PC-9 (cell line): ENCODE results near the gene SEC61B. TPM values are rescaled to one million over a fixed set of nuclear protein-coding genes. Genes with fewer than 3 reads are reported as not detected.

ENCODE experiments used
- BruUV-seq: library from RNA; stranded (reverse); fragments of 400-500 nt; replicated peaks from 2 replicates; lab custom pipeline; 2021; lab: Mats Ljungman, UMichigan
- CTCF ChIA-PET: fragments of 300-600 bp; sonication (Branson Sonifier 250); formaldehyde crosslinking; loops from one replicate; lab custom pipeline; 2022; ENCODE audit warnings: antibody characterized with exemption; lab: Charles Lee
- POLR2A ChIA-PET: fragments of 300-600 bp; sonication (Branson Sonifier 250); formaldehyde crosslinking; loops from one replicate; lab custom pipeline; 2022; ENCODE audit warnings: antibody characterized with exemption; ENCODE audit not compliant: unreplicated experiment; lab: Charles Lee
- DNase-seq, 2 experiments: peaks; one replicate each; pipeline versions ENCODE4 v3.0.0 to v3.0.0-alpha.2; 2015 to 2022; ENCODE audit warnings: mixed read lengths in 1 of 2
- H2AFZ ChIP-seq: fragments of 200-600 bp; sonication (generic); 2 replicates; pipeline ENCODE4 v1.8.1; 2017; ENCODE audit warnings: antibody characterized with exemption
- H3F3A ChIP-seq: fragments of 200-600 bp; sonication (generic); 2 replicates; pipeline ENCODE4 v1.8.1; 2017; ENCODE audit warnings: antibody characterized with exemption, mild to moderate bottlenecking, low read depth; ENCODE audit not compliant: insufficient read depth
- H3K27ac ChIP-seq: fragments of 200-600 bp; sonication (generic); 2 replicates; pipeline ENCODE4 v1.6.1; 2016; ENCODE audit warnings: mixed run types
- H3K27me3 ChIP-seq: fragments of 200-600 bp; sonication (generic); 2 replicates; pipeline ENCODE4 v1.6.1; 2016; ENCODE audit warnings: low read depth, mixed run types; ENCODE audit not compliant: insufficient read depth
- H3K36me3 ChIP-seq: fragments of 200-600 bp; sonication (generic); 2 replicates; pipeline ENCODE4 v1.6.1; 2016; ENCODE audit warnings: low read depth, mixed run types
- H3K4me1 ChIP-seq: fragments of 200-600 bp; sonication (generic); replicated peaks from 2 replicates; pipeline ENCODE4 v1.6.1; 2016; ENCODE audit warnings: mixed run types; ENCODE audit not compliant: insufficient read depth
- H3K4me2 ChIP-seq: fragments of 200-600 bp; sonication (generic); 2 replicates; pipeline ENCODE4 v1.6.1; 2017; ENCODE audit warnings: mixed run types
- H3K4me3 ChIP-seq: fragments of 200-600 bp; sonication (generic); 2 replicates; pipeline ENCODE4 v1.6.1; 2016; ENCODE audit warnings: mixed run types
- H3K79me2 ChIP-seq: fragments of 200-600 bp; sonication (generic); 2 replicates; pipeline ENCODE4 v1.6.1; 2017; ENCODE audit warnings: low read depth, mixed run types
- H3K9me2 ChIP-seq: fragments of 200-600 bp; sonication (generic); 2 replicates; pipeline ENCODE4 v1.8.1; 2017; ENCODE audit warnings: mild to moderate bottlenecking; ENCODE audit not compliant: insufficient read depth
- H3K9me3 ChIP-seq: fragments of 200-600 bp; sonication (generic); 2 replicates; pipeline ENCODE4 v1.8.1; 2016; ENCODE audit warnings: low read depth; ENCODE audit not compliant: insufficient read depth
- H4K20me1 ChIP-seq: fragments of 200-600 bp; sonication (generic); 2 replicates; pipeline ENCODE4 v1.8.1; 2017; ENCODE audit not compliant: insufficient read depth
- EZH2 ChIP-seq: fragments of 200-600 bp; sonication (generic); IDR thresholded peaks from 2 replicates; pipeline ENCODE4 v1.8.0; 2017; ENCODE audit warnings: antibody characterized with exemption, low read depth
- intact Hi-C: fragments of 100-400 bp; cut with micrococcal nuclease; formaldehyde crosslinking; loops from one replicate; pipeline ENCODE4 v1.10.0; 2022; ENCODE audit not compliant: unreplicated experiment
- total RNA-seq: library from RNA; stranded (reverse); gene quantifications from 2 replicates; pipeline ENCODE4 v1.2.3, GENCODE V29; 2021
- TF ChIP-seq, protein P1 (sequence below): fragments of 200-600 bp; sonication (generic); conservative IDR thresholded peaks from 2 replicates; pipeline ENCODE4 v1.6.1; 2017; ENCODE audit warnings: mixed run types, antibody characterized with exemption, mild to moderate bottlenecking, moderate library complexity

Gene SEC61B
- total RNA-seq, 1 experiment from 2014 or later: 163 TPM

DNA sequence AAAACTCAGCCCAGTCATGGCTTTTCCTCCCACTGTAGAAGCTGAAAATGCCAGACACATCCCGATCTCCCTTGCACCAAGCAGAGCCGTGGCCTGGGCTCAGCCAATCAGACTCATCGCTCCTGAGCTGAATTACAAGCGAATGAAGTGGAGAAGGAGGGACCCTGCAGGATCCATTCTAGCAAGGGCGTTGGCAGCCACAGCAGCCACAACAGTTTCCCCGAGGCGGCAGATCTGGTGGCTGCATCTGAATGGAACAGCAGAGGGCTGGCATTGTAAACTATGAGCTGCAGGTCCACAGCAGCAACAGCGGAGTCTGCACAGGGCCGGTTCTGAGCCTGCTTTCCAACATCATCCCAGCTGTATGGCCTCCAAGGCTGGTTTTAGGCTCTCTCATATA lies 24.1 kb upstream of the SEC61B start:
- Histone ChIP-seq H3K4me1 (no peaks in the 10 kb centered on the region), H3K9me2 (no peaks in the 10 kb centered on the region), H4K20me1 (no peaks in the 10 kb centered on the region), H3K27me3 (no peaks in the 10 kb centered on the region), H3F3A (no peaks in the 10 kb centered on the region), H3K36me3 (no peaks in the 10 kb centered on the region), H3K4me2 (no peak overlapping the region), H3K79me2 (no peaks in the 10 kb centered on the region), H3K4me3 (no peak overlapping the region), H3K9me3 (no peaks in the 10 kb centered on the region), H3K27ac (no peak overlapping the region), H2AFZ (no peak overlapping the region)
- intact Hi-C loops: no loop called here
- CTCF ChIA-PET: no interaction called here
- DNase-seq: no peak
- BruUV-seq: no TSS peak
- TF ChIP-seq, protein P1, sequence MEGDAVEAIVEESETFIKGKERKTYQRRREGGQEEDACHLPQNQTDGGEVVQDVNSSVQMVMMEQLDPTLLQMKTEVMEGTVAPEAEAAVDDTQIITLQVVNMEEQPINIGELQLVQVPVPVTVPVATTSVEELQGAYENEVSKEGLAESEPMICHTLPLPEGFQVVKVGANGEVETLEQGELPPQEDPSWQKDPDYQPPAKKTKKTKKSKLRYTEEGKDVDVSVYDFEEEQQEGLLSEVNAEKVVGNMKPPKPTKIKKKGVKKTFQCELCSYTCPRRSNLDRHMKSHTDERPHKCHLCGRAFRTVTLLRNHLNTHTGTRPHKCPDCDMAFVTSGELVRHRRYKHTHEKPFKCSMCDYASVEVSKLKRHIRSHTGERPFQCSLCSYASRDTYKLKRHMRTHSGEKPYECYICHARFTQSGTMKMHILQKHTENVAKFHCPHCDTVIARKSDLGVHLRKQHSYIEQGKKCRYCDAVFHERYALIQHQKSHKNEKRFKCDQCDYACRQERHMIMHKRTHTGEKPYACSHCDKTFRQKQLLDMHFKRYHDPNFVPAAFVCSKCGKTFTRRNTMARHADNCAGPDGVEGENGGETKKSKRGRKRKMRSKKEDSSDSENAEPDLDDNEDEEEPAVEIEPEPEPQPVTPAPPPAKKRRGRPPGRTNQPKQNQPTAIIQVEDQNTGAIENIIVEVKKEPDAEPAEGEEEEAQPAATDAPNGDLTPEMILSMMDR: no peak
- TF ChIP-seq EZH2: no peak
- POLR2A ChIA-PET: interaction anchor here (0.6 kb wide), 1 partner anchor 956 kb away, joined by 3 read pairs; no protein-coding TSS in a partner anchor

DNA sequence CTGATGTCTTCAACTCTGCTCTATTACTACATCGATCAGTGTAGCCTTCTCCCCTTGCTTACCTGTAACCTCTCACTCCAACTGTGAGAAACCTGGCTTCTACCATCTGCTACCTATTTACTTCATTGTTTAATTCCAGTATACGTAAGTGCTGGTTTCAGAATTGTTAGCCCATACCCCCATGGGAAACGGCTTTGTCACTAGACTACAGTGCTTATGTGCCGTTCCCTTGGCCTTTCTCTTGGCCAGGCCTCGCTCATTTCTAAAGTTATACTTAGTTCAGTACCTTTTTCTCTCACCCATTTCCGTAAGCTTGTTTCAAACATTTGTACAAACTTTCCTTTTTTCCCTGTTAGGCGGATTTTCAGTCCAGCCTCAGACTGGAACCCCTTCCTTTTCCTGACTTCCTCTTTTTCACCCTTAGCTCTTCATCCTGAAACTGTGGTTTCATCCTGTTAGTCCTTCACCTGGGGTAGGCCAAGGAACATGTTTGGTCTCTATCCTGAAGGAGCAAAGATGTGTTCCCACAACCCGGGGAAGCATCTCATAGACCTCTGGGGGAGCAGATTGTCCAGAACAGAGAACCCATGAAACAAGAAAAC lies 22.0 kb upstream of the SEC61B start:
- no peak overlapping the region for H3K4me3 ChIP-seq
- intact Hi-C loops: no loop called here
- TF ChIP-seq, protein P1: no peak
- no peak for TF ChIP-seq EZH2
- H3K4me1 ChIP-seq: no peaks in the 10 kb centered on the region
- H3K9me3 ChIP-seq: no peaks in the 10 kb centered on the region
- no peak overlapping the region for H2AFZ ChIP-seq
- H3K27ac ChIP-seq: no peak overlapping the region
- CTCF ChIA-PET: no interaction called here
- H3K79me2 ChIP-seq: no peaks in the 10 kb centered on the region
- no peak for DNase-seq
- H3K27me3 ChIP-seq: no peaks in the 10 kb centered on the region
- no peaks in the 10 kb centered on the region for H3K9me2 ChIP-seq
- no peaks in the 10 kb centered on the region for H3K36me3 ChIP-seq
- POLR2A ChIA-PET: no interaction called here
- no peaks in the 10 kb centered on the region for H4K20me1 ChIP-seq
- no peak overlapping the region for H3K4me2 ChIP-seq
- no peaks in the 10 kb centered on the region for H3F3A ChIP-seq
- no TSS peak for BruUV-seq

DNA sequence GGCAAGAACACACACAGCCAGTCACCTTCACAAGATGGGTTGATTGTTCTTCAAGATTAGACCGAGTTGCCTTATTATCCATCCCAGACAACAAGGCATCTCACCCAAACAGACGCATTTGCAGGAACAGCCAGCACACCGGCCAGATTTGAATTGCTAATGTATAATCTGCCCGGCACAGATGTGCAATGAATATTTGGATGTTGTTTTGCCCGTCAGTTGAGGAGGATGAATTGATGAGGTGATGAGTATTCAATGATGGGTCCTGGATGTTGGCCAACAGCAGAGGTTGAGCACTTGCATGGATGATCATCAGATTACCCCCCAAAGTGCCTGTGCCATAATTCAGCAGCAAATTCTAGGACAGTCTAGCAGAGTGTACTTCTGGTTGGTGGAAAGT lies 20.5 kb upstream of the SEC61B start:
- Histone ChIP-seq H3K4me2 (no peak overlapping the region), H3K4me1 (no peaks in the 10 kb centered on the region), H3K27ac (no peak overlapping the region), H3K4me3 (no peak overlapping the region), H3K27me3 (no peaks in the 10 kb centered on the region), H3F3A (no peaks in the 10 kb centered on the region), H3K36me3 (no peaks in the 10 kb centered on the region), H2AFZ (no peak overlapping the region), H3K9me2 (no peaks in the 10 kb centered on the region), H3K9me3 (no peaks in the 10 kb centered on the region), H4K20me1 (no peaks in the 10 kb centered on the region), H3K79me2 (no peaks in the 10 kb centered on the region)
- DNase-seq: no peak
- ChIA-PET CTCF (no interaction called here), POLR2A (no interaction called here)
- intact Hi-C loops: no loop called here
- BruUV-seq: no TSS peak
- no peak for TF ChIP-seq EZH2
- TF ChIP-seq, protein P1: no peak
